SK-N-SH (cell line): ENCODE results near the gene RAB8B.

ENCODE experiments used
- EP300 ChIP-seq, 2 experiments: IDR thresholded peaks; 2 replicates each; pipeline versions ENCODE4 v1.4.0 to v1.6.1; 2012; ENCODE audit warnings: borderline replicate concordance in 1 of 2, low read depth in 1 of 2, low read length in 1 of 2
- FOXM1 ChIP-seq: IDR thresholded peaks from 2 replicates; pipeline ENCODE4 v1.4.0; 2012; ENCODE audit warnings: low read depth, mild to moderate bottlenecking
- POLR2AphosphoS5 ChIP-seq: IDR thresholded peaks from 2 replicates; pipeline ENCODE4 v1.6.1; 2012; ENCODE audit warnings: low read depth, low read length
- TAF1 ChIP-seq: IDR thresholded peaks from 2 replicates; pipeline ENCODE4 v1.6.1; 2012; ENCODE audit warnings: low read depth, mild to moderate bottlenecking, low read length, moderate library complexity, borderline replicate concordance
- TF ChIP-seq, protein P1 (sequence below): fragments of 200-600 bp; sonication (generic); IDR thresholded peaks from 2 replicates; pipeline ENCODE4 v1.6.1; 2017; ENCODE audit warnings: antibody characterized with exemption, mild to moderate bottlenecking, moderate library complexity
- TF ChIP-seq, protein P2 (sequence below): IDR thresholded peaks from 2 replicates; pipeline ENCODE4 v1.6.1; 2012; ENCODE audit warnings: mild to moderate bottlenecking, low read depth, low read length, moderate library complexity

DNA sequence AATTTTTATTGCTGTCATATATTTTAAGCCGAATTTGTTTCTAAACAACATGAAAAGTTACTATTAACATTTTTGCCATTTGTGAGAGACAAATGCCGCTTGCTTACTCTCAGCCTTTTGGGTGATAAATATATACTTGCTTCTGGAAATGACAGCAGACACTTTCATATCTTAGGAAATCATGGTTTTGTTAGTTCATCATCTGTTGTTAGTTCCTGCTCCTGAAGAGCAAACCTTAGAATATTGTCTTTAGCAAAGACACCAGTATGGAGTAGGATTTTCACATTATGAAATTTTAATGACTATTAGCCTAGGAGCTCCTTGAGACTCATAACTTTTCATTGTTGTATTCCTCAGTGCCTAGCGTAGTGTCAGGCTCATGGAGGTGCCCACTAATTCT, 36.0 kb downstream of the RAB8B start:
- TF ChIP-seq, protein P1, sequence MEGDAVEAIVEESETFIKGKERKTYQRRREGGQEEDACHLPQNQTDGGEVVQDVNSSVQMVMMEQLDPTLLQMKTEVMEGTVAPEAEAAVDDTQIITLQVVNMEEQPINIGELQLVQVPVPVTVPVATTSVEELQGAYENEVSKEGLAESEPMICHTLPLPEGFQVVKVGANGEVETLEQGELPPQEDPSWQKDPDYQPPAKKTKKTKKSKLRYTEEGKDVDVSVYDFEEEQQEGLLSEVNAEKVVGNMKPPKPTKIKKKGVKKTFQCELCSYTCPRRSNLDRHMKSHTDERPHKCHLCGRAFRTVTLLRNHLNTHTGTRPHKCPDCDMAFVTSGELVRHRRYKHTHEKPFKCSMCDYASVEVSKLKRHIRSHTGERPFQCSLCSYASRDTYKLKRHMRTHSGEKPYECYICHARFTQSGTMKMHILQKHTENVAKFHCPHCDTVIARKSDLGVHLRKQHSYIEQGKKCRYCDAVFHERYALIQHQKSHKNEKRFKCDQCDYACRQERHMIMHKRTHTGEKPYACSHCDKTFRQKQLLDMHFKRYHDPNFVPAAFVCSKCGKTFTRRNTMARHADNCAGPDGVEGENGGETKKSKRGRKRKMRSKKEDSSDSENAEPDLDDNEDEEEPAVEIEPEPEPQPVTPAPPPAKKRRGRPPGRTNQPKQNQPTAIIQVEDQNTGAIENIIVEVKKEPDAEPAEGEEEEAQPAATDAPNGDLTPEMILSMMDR = no peak
- TF ChIP-seq FOXM1 (no peak), EP300 (IDR thresholded peaks at IDR 0.05; ENCODE audit: borderline replicate concordance in 1 of 2, low read depth in 1 of 2, low read length in 1 of 2) (no peak), TAF1 (no peak), POLR2AphosphoS5 (no peak)
- TF ChIP-seq, protein P2, sequence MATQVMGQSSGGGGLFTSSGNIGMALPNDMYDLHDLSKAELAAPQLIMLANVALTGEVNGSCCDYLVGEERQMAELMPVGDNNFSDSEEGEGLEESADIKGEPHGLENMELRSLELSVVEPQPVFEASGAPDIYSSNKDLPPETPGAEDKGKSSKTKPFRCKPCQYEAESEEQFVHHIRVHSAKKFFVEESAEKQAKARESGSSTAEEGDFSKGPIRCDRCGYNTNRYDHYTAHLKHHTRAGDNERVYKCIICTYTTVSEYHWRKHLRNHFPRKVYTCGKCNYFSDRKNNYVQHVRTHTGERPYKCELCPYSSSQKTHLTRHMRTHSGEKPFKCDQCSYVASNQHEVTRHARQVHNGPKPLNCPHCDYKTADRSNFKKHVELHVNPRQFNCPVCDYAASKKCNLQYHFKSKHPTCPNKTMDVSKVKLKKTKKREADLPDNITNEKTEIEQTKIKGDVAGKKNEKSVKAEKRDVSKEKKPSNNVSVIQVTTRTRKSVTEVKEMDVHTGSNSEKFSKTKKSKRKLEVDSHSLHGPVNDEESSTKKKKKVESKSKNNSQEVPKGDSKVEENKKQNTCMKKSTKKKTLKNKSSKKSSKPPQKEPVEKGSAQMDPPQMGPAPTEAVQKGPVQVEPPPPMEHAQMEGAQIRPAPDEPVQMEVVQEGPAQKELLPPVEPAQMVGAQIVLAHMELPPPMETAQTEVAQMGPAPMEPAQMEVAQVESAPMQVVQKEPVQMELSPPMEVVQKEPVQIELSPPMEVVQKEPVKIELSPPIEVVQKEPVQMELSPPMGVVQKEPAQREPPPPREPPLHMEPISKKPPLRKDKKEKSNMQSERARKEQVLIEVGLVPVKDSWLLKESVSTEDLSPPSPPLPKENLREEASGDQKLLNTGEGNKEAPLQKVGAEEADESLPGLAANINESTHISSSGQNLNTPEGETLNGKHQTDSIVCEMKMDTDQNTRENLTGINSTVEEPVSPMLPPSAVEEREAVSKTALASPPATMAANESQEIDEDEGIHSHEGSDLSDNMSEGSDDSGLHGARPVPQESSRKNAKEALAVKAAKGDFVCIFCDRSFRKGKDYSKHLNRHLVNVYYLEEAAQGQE = no peak
